ENCODE results near the gene RIPOR3. TPM values are rescaled to one million over a fixed set of nuclear protein-coding genes. Genes with fewer than 3 reads are reported as not detected.

RIPOR3 gene
- total and polyA plus RNA-seq, 4 donors: 5.6 to 90.3 (median 16.3) TPM

GRCh38 chr20:50548396-50548795 lies 142.9 kb downstream of the RIPOR3 start:
- H3K4me1 ChIP-seq (ENCODE audit: control insufficient read depth in 4 of 4, insufficient read depth in 4 of 4, low read length in 3 of 4): peaks cover 0 to 11% (median 2%) of the 10 kb centered on the region in 4 donors
- 89% methylated on average over 5 of the region's 5 CpGs for WGBS
- no peak overlapping the region for H3K4me3 ChIP-seq (ENCODE audit: low read depth in 1 of 3, low read length in 3 of 3)
- H3K36me3 ChIP-seq (ENCODE audit: control insufficient read depth in 4 of 4, insufficient read depth in 3 of 4, low read depth in 1 of 4, low read length in 3 of 4): peaks cover 0 to 2% (median 0%) of the 10 kb centered on the region in 4 donors
- no peaks in the 10 kb centered on the region for H3K9me3 ChIP-seq (ENCODE audit: control insufficient read depth in 4 of 4, low read length in 3 of 4)
- no peak for DNase-seq (ENCODE audit: low spot score)
- no peak for TF ChIP-seq RXRA (IDR thresholded peaks at IDR 0.05)
- no peak for TF ChIP-seq FOXA1 (IDR thresholded peaks at IDR 0.05)
- TF ChIP-seq NR2F2 (IDR thresholded peaks at IDR 0.05): no peak
- no peak for TF ChIP-seq ATF3 (IDR thresholded peaks at IDR 0.05)
- no peak for TF ChIP-seq EGR1 (IDR thresholded peaks at IDR 0.05; ENCODE audit: low read depth in 2 of 2)
- no peak for TF ChIP-seq HNF4G (IDR thresholded peaks at IDR 0.05)
- TF ChIP-seq ZBTB33 (IDR thresholded peaks at IDR 0.05): no peak
- TF ChIP-seq YY1 (IDR thresholded peaks at IDR 0.05): no peak
- H3K27me3 ChIP-seq (ENCODE audit: control insufficient read depth in 4 of 4, insufficient read depth in 4 of 4, low read length in 3 of 4): no peaks in the 10 kb centered on the region
- no peak overlapping the region for H3K27ac ChIP-seq (ENCODE audit: low read depth in 1 of 2, low read length in 2 of 2)
- no peak overlapping the region for H3K9ac ChIP-seq (ENCODE audit: low read depth in 1 of 2, low read length in 2 of 2)

GRCh38 chr20:50547964-50548363 lies 143.4 kb downstream of the RIPOR3 start:
- Histone ChIP-seq H3K4me1 (ENCODE audit: control insufficient read depth in 4 of 4, insufficient read depth in 4 of 4, low read length in 3 of 4) (peaks cover 0 to 11% (median 2%) of the 10 kb centered on the region in 4 donors), H3K9ac (ENCODE audit: low read depth in 1 of 2, low read length in 2 of 2) (no peak overlapping the region), H3K4me3 (ENCODE audit: low read depth in 1 of 3, low read length in 3 of 3) (no peak overlapping the region), H3K36me3 (ENCODE audit: control insufficient read depth in 4 of 4, insufficient read depth in 3 of 4, low read depth in 1 of 4, low read length in 3 of 4) (peaks cover 0 to 2% (median 0%) of the 10 kb centered on the region in 4 donors), H3K27me3 (ENCODE audit: control insufficient read depth in 4 of 4, insufficient read depth in 4 of 4, low read length in 3 of 4) (no peaks in the 10 kb centered on the region), H3K27ac (ENCODE audit: low read depth in 1 of 2, low read length in 2 of 2) (no peak overlapping the region), H3K9me3 (ENCODE audit: control insufficient read depth in 4 of 4, low read length in 3 of 4) (no peaks in the 10 kb centered on the region)
- no peak for DNase-seq (ENCODE audit: low spot score)
- no peak for TF ChIP-seq FOXA2 (IDR thresholded peaks at IDR 0.05)
- TF ChIP-seq FOXA1 (IDR thresholded peaks at IDR 0.05): no peak
- TF ChIP-seq JUND (IDR thresholded peaks at IDR 0.05): no peak
- no peak for TF ChIP-seq RAD21 (IDR thresholded peaks at IDR 0.05)
- no peak for TF ChIP-seq MAX (IDR thresholded peaks at IDR 0.05)
- no peak for TF ChIP-seq HNF4A (conservative IDR thresholded peaks at IDR 0.05)
- TF ChIP-seq GABPA (IDR thresholded peaks at IDR 0.05 in 1 of 2, conservative IDR thresholded peaks at IDR 0.05 in 1 of 2): no peak
- TF ChIP-seq CTCF (IDR thresholded peaks at IDR 0.05; ENCODE audit: low read depth, low read length, missing input control): no peak
- no peak for TF ChIP-seq ATF3 (IDR thresholded peaks at IDR 0.05)
- WGBS: 73% methylated on average over 6 of the region's 6 CpGs

Measured in liver (tissue), 9 donors.